ENCODE results near the gene GLRX3. TPM values are rescaled to one million over a fixed set of nuclear protein-coding genes. Genes with fewer than 3 reads are reported as not detected.

GLRX3 gene
- total and polyA plus RNA-seq, 2 experiments from 2014 or later, result 71.3 to 168 TPM

DNA sequence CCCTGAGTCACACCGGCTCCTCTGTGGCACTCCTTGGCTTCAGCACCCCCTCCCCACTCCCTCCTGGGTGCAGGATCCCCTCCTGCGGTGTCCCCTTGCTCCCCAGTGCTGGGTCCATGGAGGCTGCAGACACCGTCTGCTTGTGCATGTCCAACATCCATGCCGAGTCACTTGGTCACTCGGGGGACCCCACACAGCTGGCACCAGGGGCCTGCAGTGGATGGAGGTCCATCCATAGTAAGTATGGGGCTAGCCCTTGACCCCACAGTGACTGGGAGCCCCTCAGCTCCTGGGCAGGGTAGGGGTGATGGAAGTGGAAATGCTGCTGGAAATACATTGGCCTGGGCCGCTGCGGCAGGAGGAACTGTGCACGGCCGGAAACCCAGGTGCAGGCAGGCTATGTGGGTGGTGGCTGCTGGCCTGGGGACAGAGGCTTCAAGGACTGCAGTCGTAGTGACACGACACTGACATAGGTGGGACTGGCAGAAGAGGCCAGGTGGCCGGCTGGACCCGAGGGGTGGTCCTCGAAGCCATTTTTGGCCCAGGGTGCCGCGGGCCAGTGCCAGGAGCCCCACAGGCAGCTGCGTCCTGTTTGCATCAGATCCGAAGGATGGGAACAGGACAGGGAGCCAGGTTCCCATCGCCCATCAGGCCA lies 58.9 kb downstream of the GLRX3 start:
- H3K27me3 ChIP-seq, result no peaks in the 10 kb centered on the region
- H3K4me1 ChIP-seq (ENCODE audit: low read depth), result peaks cover 14% of the 10 kb centered on the region
- TF ChIP-seq, protein P1, sequence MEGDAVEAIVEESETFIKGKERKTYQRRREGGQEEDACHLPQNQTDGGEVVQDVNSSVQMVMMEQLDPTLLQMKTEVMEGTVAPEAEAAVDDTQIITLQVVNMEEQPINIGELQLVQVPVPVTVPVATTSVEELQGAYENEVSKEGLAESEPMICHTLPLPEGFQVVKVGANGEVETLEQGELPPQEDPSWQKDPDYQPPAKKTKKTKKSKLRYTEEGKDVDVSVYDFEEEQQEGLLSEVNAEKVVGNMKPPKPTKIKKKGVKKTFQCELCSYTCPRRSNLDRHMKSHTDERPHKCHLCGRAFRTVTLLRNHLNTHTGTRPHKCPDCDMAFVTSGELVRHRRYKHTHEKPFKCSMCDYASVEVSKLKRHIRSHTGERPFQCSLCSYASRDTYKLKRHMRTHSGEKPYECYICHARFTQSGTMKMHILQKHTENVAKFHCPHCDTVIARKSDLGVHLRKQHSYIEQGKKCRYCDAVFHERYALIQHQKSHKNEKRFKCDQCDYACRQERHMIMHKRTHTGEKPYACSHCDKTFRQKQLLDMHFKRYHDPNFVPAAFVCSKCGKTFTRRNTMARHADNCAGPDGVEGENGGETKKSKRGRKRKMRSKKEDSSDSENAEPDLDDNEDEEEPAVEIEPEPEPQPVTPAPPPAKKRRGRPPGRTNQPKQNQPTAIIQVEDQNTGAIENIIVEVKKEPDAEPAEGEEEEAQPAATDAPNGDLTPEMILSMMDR (IDR thresholded peaks at IDR 0.05; ENCODE audit: low read depth, low read length), result no peak
- DNase-seq (ENCODE audit: low read depth in 1 of 2, low spot score in 1 of 2), result no peak
- no peak overlapping the region for H3K27ac ChIP-seq
- no peaks in the 10 kb centered on the region for H3K36me3 ChIP-seq
- H3K4me3 ChIP-seq, result no peak overlapping the region
- H3K9me3 ChIP-seq (ENCODE audit: low read depth), result no peaks in the 10 kb centered on the region

DNA sequence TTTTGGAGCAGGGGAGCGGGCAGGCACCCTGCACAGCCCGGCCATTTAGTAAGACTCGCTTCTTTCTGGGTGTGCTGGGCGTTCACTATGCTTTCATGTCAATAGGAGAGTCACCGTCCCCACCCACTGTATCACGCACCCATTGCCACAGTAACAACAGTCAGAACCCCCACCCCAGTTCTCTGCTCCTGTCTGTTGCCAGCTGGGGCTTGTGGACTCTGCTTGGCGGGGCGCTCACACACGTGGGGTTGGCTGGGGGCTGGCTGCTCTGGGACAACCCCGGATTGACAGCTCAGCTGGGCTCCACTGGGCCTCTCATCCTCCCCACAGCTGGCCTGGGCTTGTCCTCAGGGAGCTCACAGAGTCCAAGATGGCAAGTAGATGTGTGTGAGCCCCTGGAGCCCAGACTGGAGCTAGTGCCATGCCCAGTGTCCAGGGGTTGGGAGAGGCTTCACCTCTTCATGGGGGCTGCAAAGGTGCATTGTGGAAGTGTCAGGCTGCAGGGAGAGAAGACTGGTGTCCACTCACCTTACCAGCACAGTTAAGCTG lies 59.6 kb downstream of the GLRX3 start:
- Histone ChIP-seq H3K36me3 (no peaks in the 10 kb centered on the region), H3K4me1 (ENCODE audit: low read depth) (peaks cover 12% of the 10 kb centered on the region), H3K4me3 (no peak overlapping the region), H3K27ac (no peak overlapping the region), H3K27me3 (no peaks in the 10 kb centered on the region), H3K9me3 (ENCODE audit: low read depth) (no peaks in the 10 kb centered on the region)
- no peak for DNase-seq (ENCODE audit: low read depth in 1 of 2, low spot score in 1 of 2)
- TF ChIP-seq, protein P1 (IDR thresholded peaks at IDR 0.05; ENCODE audit: low read depth, low read length), result no peak

DNA sequence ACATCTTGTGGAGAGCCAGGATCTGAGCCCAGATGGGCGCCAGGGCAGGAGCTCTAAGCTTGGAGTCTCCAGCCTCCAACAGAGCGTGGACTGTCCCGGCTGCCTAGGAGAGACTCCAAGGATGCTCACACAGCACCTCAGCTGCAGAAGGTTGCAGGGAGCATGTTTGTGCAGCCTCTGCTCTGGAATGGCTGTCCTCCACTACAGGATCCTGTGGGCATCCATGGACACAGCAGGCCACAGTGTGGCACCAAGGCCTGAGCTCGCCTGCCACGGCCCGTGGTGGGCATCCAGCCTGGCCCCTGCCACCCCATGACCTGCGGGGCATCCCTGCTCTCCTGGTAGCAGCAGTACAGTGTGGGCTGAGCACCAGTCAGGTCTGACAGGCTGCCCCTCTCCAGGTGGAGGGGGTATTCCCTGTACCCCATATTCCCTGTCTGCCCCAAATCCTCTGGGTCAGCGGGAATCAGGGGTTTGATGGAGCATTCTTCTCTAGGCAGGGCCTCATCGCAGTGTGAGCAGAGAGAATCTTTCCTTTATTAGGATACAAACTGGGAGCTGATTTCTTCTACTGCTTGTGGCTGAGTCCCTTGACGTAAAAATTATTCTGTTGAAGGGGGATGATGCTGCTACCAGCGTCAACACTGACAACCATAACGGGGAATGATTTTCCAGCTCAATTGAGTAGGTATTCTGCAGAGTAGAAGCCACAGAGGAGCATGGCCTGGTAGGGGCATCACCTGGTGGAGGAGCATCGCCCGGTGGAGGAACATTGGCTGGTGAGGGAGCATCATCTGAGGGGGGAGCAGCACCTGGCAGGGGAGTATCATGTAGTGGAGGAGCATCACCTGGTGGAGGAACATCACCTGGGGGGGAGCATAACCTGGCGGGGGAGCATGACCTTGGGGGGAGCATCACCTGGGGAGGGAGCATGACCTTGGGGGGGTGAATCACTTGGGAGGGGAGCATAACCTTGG lies 60.6 kb downstream of the GLRX3 start:
- no peak for DNase-seq (ENCODE audit: low read depth in 1 of 2, low spot score in 1 of 2)
- TF ChIP-seq, protein P1 (IDR thresholded peaks at IDR 0.05; ENCODE audit: low read depth, low read length), result no peak
- H3K9me3 ChIP-seq (ENCODE audit: low read depth), result no peaks in the 10 kb centered on the region
- no peak overlapping the region for H3K4me3 ChIP-seq
- H3K4me1 ChIP-seq (ENCODE audit: low read depth), result peaks cover 11% of the 10 kb centered on the region
- no peak overlapping the region for H3K27ac ChIP-seq
- H3K36me3 ChIP-seq, result no peaks in the 10 kb centered on the region
- H3K27me3 ChIP-seq, result no peaks in the 10 kb centered on the region

DNA sequence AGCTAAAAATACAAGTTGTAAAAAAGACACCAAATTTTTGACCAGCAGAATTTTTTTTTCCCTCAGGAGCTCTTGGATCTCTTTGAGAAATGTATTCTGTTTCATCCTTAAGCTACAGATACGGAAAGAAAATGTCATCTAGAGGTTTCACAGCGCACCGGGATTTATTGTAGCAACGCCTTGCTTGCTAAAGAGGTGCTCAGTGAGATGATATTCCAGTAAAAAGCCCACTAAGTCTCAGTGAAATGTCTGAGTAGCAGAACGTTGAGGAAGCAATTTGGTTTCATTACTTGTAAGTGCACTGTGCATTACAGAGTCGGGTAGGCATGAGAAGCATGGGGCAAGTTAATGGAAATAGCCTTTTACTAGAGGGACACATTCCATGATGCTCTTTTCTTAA lies 62.5 kb downstream of the GLRX3 start:
- no peaks in the 10 kb centered on the region for H3K9me3 ChIP-seq (ENCODE audit: low read depth)
- no peak overlapping the region for H3K27ac ChIP-seq
- no peak for DNase-seq (ENCODE audit: low read depth in 1 of 2, low spot score in 1 of 2)
- peaks cover 10% of the 10 kb centered on the region for H3K4me1 ChIP-seq (ENCODE audit: low read depth)
- H3K4me3 ChIP-seq, result no peak overlapping the region
- no peaks in the 10 kb centered on the region for H3K36me3 ChIP-seq
- no peaks in the 10 kb centered on the region for H3K27me3 ChIP-seq
- TF ChIP-seq, protein P1 (IDR thresholded peaks at IDR 0.05; ENCODE audit: low read depth, low read length), result no peak

DNA sequence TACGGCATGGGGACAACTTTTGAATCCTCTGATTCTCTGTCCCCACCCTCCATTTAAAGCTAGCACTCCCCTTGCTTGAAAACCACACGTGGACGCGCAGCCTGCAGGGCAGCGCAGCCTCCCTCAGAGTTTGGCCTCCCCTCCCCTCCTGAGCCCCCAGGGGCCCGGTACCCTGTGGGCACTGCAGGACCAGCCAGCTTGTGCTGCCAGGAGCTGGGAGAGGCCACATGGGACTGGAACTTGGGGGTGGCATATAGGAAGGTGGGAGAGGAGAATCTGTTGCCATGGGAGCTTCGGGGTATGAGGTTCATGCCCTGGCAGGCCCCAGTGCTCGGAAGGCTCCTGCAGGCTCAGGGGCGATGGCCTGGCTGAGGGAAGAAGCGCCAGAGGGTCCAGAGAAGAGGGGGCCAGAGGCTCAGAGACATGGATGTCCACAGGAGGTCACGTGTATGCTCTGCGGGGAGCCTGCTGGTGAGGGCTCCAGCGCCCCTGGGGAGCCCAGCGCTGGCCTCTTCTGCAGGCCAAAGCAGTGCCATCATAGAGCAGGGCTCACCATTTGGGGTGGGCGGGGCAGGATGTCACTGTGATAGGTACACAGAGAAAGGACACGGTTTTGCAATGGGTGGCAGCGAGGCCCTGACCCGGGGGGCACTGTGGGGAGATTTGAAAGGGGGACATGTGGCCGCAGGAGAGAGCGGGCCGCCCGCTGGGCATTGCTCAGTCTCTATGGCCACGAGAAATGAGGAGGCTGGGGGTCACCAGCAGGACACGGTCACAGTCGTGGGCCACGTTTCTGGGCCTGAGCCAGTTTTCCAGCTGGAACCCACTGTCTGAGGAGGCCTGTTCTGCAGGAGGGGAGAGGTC lies 64.2 kb downstream of the GLRX3 start:
- Histone ChIP-seq H3K4me3 (no peak overlapping the region), H3K4me1 (ENCODE audit: low read depth) (no peaks in the 10 kb centered on the region), H3K9me3 (ENCODE audit: low read depth) (no peaks in the 10 kb centered on the region), H3K27me3 (no peaks in the 10 kb centered on the region), H3K27ac (no peak overlapping the region), H3K36me3 (no peaks in the 10 kb centered on the region)
- DNase-seq (ENCODE audit: low read depth in 1 of 2, low spot score in 1 of 2), result no peak
- TF ChIP-seq, protein P1 (IDR thresholded peaks at IDR 0.05; ENCODE audit: low read depth, low read length), result no peak
